ENCODE measurements around the gene HTR1E.

Gene HTR1E

DNA sequence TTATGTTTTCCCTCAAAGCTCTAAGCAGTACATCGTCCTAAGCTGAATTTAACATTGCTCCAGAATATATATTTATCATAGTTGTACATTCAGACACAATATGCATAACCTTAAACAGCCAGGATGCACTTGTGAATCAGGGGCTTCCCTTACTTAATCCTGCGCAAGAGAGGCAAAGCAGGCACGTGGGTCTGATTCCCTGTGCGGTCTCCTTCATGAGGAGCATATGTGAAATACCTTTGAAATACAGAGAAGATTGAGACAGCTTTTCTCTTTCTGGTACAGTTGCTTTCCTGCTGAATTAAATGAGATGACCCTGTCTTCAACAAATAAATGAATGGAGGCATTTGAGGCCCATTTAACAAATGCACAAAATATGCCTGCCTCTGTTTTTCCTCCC is 1.5 kb downstream of the HTR1E start:
- H3K36me3 ChIP-seq (replicated peaks; ENCODE audit: low read depth, low read length), result no peaks in the 10 kb centered on the region
- peaks cover 7% of the 10 kb centered on the region; the same call in 1 of the 2 replicates for H3K4me1 ChIP-seq (ENCODE audit: low read length)
- no peak overlapping the region for H2AFZ ChIP-seq (ENCODE audit: low read depth, low read length)
- no peaks in the 10 kb centered on the region for H4K20me1 ChIP-seq (ENCODE audit: insufficient read depth, low read length)
- no peak overlapping the region for H3K4me2 ChIP-seq (ENCODE audit: low read length)
- no peaks in the 10 kb centered on the region for H3K9me3 ChIP-seq (ENCODE audit: insufficient read depth, low read length)
- 0 out of 2 replicates have a peak, but pooled peaks cover 4% of the 10 kb centered on the region for H3K27me3 ChIP-seq (ENCODE audit: low read depth, low read length)
- no peak overlapping the region for H3K27ac ChIP-seq (ENCODE audit: low read length)
- H3K79me2 ChIP-seq (ENCODE audit: low read length), result no peaks in the 10 kb centered on the region
- no peak for TF ChIP-seq EZH2phosphoT487 (IDR thresholded peaks at IDR 0.05; ENCODE audit: low read depth)
- TF ChIP-seq, protein P1, sequence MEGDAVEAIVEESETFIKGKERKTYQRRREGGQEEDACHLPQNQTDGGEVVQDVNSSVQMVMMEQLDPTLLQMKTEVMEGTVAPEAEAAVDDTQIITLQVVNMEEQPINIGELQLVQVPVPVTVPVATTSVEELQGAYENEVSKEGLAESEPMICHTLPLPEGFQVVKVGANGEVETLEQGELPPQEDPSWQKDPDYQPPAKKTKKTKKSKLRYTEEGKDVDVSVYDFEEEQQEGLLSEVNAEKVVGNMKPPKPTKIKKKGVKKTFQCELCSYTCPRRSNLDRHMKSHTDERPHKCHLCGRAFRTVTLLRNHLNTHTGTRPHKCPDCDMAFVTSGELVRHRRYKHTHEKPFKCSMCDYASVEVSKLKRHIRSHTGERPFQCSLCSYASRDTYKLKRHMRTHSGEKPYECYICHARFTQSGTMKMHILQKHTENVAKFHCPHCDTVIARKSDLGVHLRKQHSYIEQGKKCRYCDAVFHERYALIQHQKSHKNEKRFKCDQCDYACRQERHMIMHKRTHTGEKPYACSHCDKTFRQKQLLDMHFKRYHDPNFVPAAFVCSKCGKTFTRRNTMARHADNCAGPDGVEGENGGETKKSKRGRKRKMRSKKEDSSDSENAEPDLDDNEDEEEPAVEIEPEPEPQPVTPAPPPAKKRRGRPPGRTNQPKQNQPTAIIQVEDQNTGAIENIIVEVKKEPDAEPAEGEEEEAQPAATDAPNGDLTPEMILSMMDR (IDR thresholded peaks at IDR 0.05; ENCODE audit: low read depth, low read length), result no peak
- H3K4me3 ChIP-seq (ENCODE audit: low read length), result no peak overlapping the region
- H3K9ac ChIP-seq (ENCODE audit: low read length), result no peak overlapping the region

DNA sequence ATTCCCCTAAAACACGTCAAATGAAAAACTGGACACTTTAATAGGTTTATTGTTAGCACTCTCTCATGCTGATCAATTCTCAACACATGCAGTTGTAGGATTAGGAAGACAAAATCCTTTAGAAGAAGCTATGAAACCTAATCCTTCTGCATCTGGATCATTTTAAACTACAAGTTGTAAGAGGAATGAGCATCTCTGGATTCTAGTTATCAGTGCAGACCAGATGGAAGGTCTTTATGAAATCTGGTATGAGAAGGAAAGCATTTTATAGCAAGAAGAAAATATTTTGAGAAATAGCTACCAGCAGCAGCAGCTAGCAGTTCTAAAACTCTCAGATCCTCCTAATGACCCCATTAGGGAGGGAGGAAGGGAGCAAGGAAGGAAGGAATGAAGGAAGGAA is 4.1 kb downstream of the HTR1E start:
- Histone ChIP-seq H4K20me1 (ENCODE audit: insufficient read depth, low read length) (no peaks in the 10 kb centered on the region), H3K36me3 (replicated peaks; ENCODE audit: low read depth, low read length) (no peaks in the 10 kb centered on the region), H2AFZ (ENCODE audit: low read depth, low read length) (no peak overlapping the region), H3K4me1 (ENCODE audit: low read length) (no peaks in the 10 kb centered on the region), H3K4me2 (ENCODE audit: low read length) (no peak overlapping the region), H3K27me3 (ENCODE audit: low read depth, low read length) (no peaks in the 10 kb centered on the region), H3K4me3 (ENCODE audit: low read length) (no peak overlapping the region), H3K79me2 (ENCODE audit: low read length) (no peaks in the 10 kb centered on the region), H3K9ac (ENCODE audit: low read length) (no peak overlapping the region), H3K9me3 (ENCODE audit: insufficient read depth, low read length) (no peaks in the 10 kb centered on the region), H3K27ac (ENCODE audit: low read length) (no peak overlapping the region)
- TF ChIP-seq, protein P1 (IDR thresholded peaks at IDR 0.05; ENCODE audit: low read depth, low read length), result no peak
- TF ChIP-seq EZH2phosphoT487 (IDR thresholded peaks at IDR 0.05; ENCODE audit: low read depth), result no peak

DNA sequence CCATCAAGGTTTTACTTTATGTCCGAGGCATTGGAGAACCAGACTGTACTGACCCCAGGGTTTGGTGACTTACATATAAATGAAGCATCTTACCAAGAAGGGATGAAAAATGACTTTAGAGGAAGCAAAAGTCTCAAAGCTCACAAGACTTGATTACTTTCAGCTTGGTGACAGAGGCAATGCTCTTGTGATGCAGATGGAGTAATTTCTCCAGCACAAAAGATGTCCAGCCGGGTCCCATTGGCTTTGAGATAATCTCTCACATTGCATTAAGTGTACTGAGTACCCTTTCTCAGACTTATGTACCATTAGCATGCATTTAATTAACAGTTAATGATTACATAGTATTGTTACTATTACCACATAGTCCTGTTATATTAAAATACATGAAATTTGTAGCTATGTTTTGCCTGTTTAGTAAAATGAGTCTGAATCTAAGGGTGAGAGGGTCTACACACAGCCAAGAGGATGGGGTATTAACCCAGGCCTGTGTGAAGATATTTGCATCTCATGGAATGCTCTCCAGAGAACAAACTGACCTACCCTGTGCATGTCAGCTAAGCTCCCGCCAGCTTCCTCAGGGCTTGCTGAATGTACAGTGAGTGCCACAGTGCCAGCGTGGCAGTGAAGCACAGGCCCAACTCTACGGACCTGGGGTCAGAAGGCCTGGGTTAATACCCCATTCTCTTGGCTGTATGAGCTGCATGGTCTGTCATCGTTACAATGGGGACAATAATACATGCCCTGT is 5.6 kb downstream of the HTR1E start:
- H3K4me3 ChIP-seq (ENCODE audit: low read length), result no peak overlapping the region
- H3K27ac ChIP-seq (ENCODE audit: low read length), result no peak overlapping the region
- no peaks in the 10 kb centered on the region for H4K20me1 ChIP-seq (ENCODE audit: insufficient read depth, low read length)
- no peak overlapping the region for H2AFZ ChIP-seq (ENCODE audit: low read depth, low read length)
- no peaks in the 10 kb centered on the region for H3K79me2 ChIP-seq (ENCODE audit: low read length)
- H3K36me3 ChIP-seq (replicated peaks; ENCODE audit: low read depth, low read length), result no peaks in the 10 kb centered on the region
- H3K4me1 ChIP-seq (ENCODE audit: low read length), result no peaks in the 10 kb centered on the region
- no peak overlapping the region for H3K4me2 ChIP-seq (ENCODE audit: low read length)
- H3K27me3 ChIP-seq (ENCODE audit: low read depth, low read length), result no peaks in the 10 kb centered on the region
- TF ChIP-seq EZH2phosphoT487 (IDR thresholded peaks at IDR 0.05; ENCODE audit: low read depth), result no peak
- TF ChIP-seq, protein P1 (IDR thresholded peaks at IDR 0.05; ENCODE audit: low read depth, low read length), result no peak
- no peaks in the 10 kb centered on the region for H3K9me3 ChIP-seq (ENCODE audit: insufficient read depth, low read length)
- H3K9ac ChIP-seq (ENCODE audit: low read length), result no peak overlapping the region

DNA sequence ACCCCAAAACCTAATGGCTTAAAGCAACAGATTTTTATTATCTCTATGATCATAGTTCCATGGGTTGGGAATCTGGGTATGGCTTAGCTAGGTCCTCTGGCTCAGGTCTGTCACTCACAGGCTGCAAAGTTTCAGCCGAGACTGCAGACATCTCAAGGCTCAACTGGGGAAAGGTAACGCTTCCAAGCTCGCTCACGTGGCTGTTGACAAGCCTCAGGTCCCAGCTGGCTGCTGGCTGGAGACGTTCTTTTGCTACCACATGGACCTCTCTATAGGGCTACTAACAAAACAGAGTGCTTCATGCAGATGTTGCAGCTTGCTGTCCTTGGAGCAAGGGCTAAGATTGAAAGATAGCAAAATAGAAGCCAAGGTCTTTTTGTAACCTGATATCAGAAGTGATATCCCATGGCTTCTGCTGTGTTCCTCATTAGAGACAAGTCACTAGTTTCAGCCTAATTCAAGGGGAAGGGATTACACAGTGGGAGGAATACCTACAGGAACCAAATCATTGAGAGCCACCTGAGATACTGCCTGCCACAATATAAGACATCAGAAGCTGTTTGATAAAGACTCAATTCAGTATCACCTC is 6.6 kb downstream of the HTR1E start:
- Histone ChIP-seq H4K20me1 (ENCODE audit: insufficient read depth, low read length) (no peaks in the 10 kb centered on the region), H3K4me1 (ENCODE audit: low read length) (no peaks in the 10 kb centered on the region), H3K9ac (ENCODE audit: low read length) (no peak overlapping the region), H3K9me3 (ENCODE audit: insufficient read depth, low read length) (no peaks in the 10 kb centered on the region), H3K4me2 (ENCODE audit: low read length) (no peak overlapping the region), H3K36me3 (replicated peaks; ENCODE audit: low read depth, low read length) (no peaks in the 10 kb centered on the region), H3K27me3 (ENCODE audit: low read depth, low read length) (no peaks in the 10 kb centered on the region), H2AFZ (ENCODE audit: low read depth, low read length) (no peak overlapping the region), H3K4me3 (ENCODE audit: low read length) (no peak overlapping the region), H3K27ac (ENCODE audit: low read length) (no peak overlapping the region), H3K79me2 (ENCODE audit: low read length) (no peaks in the 10 kb centered on the region)
- TF ChIP-seq, protein P1 (IDR thresholded peaks at IDR 0.05; ENCODE audit: low read depth, low read length), result no peak
- no peak for TF ChIP-seq EZH2phosphoT487 (IDR thresholded peaks at IDR 0.05; ENCODE audit: low read depth)

Data from OCI-LY3 (cell line).